Colonic mucosa (tissue), 4 donors: ENCODE results near the gene ATP2C2. TPM values are rescaled to one million over a fixed set of nuclear protein-coding genes. Genes with fewer than 3 reads are reported as not detected.

ENCODE experiments used
- DNase-seq: peaks from one replicate; pipeline ENCODE4 v3.0.0-alpha.2; 2020
- H3K27ac ChIP-seq: fragments of 200-600 bp; one replicate; pipeline ENCODE4 v1.8.0; 2021
- H3K27me3 ChIP-seq: fragments of 200-600 bp; one replicate; pipeline ENCODE4 v1.8.0; 2021
- H3K36me3 ChIP-seq: fragments of 200-600 bp; one replicate; pipeline ENCODE4 v1.8.0; 2021
- H3K4me1 ChIP-seq: fragments of 200-600 bp; one replicate; pipeline ENCODE4 v1.8.0; 2021; ENCODE audit warnings: mild to moderate bottlenecking
- H3K4me3 ChIP-seq: fragments of 200-600 bp; one replicate; pipeline ENCODE4 v1.8.0; 2021
- H3K9ac ChIP-seq, 2 donors: one replicate each; pipeline ENCODE4 v1.7.0; 2013; ENCODE audit warnings: control low read depth in 2 of 2, low read depth in 2 of 2, low read length in 2 of 2
- H3K9me3 ChIP-seq: fragments of 200-600 bp; one replicate; pipeline ENCODE4 v1.8.0; 2021
- intact Hi-C: fragments of 100-400 bp; cut with DNase I; formaldehyde crosslinking; loops from one replicate; pipeline ENCODE4 v1.14.1; 2022
- total RNA-seq, 2 donors: library from RNA; stranded (reverse); fragmentation: NEBNext Ultra II Directional in 1 of 2; extraction: Animal tissue kit (Norgen Biotek cat#: 25700) in 1 of 2; gene quantifications; one replicate each; pipeline ENCODE4 v1.2.1, GENCODE V29; 2021
- TF ChIP-seq, protein P1 (sequence below): fragments of 200-600 bp; IDR thresholded peaks from one replicate; pipeline ENCODE4 v1.8.0; 2022; ENCODE audit warnings: antibody characterized with exemption, mild to moderate bottlenecking
- donor health status: healthy.
- donor health status: DM: no; HTN: no; CAD: no.
- donor health status: DM: no; HTN: no; CAD: no.

Gene ATP2C2
- total RNA-seq, 2 donors from 2014 or later = 126 to 220 TPM

DNA sequence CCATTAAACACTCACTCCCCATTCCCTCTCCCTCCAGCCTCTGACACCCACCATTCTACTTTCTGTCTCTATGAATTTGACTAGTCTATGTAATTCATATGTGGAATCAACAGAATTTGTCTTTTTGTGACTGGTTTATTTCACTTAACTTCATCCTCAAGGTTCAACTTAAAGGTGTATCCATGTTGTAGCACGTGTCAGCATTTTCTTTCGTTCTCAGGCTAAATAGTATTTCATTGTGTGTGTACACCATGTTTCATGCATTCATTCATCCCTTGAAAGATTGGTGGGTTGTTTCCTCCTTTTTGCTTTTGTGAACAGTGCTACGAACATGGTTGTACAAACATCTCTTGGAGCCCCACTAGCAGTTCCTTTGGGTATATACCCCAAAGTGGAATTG lies 36.0 kb downstream of the ATP2C2 start:
- no peaks in the 10 kb centered on the region for H3K4me1 ChIP-seq
- intact Hi-C loops = no loop called here
- no peaks in the 10 kb centered on the region for H3K9me3 ChIP-seq
- H3K27me3 ChIP-seq = no peaks in the 10 kb centered on the region
- H3K36me3 ChIP-seq = no peaks in the 10 kb centered on the region
- TF ChIP-seq, protein P1, sequence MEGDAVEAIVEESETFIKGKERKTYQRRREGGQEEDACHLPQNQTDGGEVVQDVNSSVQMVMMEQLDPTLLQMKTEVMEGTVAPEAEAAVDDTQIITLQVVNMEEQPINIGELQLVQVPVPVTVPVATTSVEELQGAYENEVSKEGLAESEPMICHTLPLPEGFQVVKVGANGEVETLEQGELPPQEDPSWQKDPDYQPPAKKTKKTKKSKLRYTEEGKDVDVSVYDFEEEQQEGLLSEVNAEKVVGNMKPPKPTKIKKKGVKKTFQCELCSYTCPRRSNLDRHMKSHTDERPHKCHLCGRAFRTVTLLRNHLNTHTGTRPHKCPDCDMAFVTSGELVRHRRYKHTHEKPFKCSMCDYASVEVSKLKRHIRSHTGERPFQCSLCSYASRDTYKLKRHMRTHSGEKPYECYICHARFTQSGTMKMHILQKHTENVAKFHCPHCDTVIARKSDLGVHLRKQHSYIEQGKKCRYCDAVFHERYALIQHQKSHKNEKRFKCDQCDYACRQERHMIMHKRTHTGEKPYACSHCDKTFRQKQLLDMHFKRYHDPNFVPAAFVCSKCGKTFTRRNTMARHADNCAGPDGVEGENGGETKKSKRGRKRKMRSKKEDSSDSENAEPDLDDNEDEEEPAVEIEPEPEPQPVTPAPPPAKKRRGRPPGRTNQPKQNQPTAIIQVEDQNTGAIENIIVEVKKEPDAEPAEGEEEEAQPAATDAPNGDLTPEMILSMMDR = no peak
- H3K4me3 ChIP-seq = no peak overlapping the region
- no peak for DNase-seq
- no peak overlapping the region for H3K9ac ChIP-seq
- H3K27ac ChIP-seq = no peak overlapping the region

DNA sequence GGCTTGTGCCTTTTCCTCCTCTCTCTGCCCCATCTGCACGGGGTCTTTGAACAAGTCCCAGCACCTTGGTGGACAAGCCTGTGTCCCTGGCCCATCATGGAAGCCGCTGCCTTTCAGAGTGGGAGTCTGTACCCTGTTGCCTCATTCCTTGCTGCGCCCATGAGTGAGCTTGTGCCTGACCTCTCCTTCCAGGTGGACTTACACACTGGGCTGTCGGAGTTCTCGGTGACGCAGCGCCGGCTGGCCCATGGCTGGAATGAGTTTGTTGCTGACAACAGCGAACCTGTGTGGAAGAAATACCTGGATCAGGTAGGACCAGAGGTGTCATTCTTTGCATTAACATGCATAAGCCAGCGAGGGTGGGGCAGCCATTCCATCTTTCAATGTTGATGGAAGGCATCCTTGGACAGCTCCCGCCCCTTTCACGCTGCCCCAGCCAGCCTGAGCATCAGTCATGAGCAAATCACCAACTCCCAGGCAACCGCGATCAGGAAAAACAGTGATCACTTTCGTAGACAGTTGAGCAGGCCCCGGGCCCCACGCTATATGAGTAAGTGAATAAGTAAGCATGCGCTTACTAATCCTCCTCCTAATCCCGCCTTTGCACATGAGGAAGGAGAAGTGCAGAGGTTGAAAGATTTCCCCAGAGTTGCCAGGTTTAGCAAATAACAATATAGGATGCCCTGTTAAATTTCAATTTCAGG lies 36.8 kb downstream of the ATP2C2 start:
- H3K4me1 ChIP-seq = no peaks in the 10 kb centered on the region
- intact Hi-C loops = no loop called here

DNA sequence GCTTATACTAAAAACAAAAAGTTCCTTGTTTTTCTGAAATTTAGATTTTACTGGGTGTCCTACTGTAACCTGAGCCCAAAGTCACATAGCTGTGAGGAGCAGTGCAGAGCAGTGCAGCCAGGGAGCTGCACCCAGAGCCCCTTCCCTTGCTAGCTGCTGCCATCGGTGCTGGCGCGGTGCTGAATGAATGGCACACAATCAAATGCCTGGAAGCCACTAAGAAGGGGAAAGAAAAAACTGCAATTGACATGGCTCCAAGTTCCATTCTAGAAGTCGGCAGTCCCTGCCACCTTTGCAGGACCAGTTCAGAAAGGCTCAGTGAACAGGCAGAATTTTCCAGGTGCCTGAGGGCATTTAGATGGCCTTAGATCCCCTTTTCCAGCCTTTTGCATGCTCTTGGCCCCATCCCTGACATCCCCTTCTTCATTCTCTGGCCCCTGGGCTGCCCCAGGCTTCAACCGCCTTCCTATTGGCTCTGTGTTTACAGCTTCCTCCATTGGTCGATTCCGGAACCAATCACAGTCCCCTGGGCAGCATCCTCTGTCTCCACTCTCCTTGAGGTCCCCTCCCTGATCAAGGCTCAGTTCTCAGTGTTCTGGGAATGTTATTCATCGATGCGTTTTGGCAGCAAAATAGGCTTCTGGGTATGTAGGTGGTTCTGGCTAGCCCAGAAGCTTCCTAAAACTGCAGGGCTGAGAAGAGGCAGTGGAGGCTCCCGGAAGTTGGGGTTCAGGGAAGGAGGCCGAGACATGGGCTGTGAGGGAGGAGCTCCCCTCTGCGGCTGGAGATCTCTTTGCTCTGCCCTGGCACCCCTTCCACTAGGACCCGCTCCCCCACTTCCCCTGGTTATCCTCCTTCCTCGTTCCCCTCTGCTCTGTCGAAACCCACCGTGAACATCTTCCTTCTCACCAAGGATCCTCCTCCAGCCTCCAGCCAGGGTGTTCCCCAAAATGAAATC lies 37.9 kb downstream of the ATP2C2 start:
- Histone ChIP-seq H3K9ac (no peak overlapping the region), H3K4me3 (no peak overlapping the region), H3K36me3 (no peaks in the 10 kb centered on the region), H3K27me3 (no peaks in the 10 kb centered on the region), H3K9me3 (no peaks in the 10 kb centered on the region), H3K27ac (no peak overlapping the region), H3K4me1 (no peaks in the 10 kb centered on the region)
- intact Hi-C loops = no loop called here
- DNase-seq = no peak
- TF ChIP-seq, protein P1 = no peak

More for the DNA sequence above, 36.8 kb downstream of the ATP2C2 start:
- Histone ChIP-seq H3K27me3 (no peaks in the 10 kb centered on the region), H3K36me3 (no peaks in the 10 kb centered on the region), H3K9ac (no peak overlapping the region), H3K4me3 (no peak overlapping the region), H3K9me3 (no peaks in the 10 kb centered on the region), H3K27ac (no peak overlapping the region)
- TF ChIP-seq, protein P1 = no peak
- no peak for DNase-seq

DNA sequence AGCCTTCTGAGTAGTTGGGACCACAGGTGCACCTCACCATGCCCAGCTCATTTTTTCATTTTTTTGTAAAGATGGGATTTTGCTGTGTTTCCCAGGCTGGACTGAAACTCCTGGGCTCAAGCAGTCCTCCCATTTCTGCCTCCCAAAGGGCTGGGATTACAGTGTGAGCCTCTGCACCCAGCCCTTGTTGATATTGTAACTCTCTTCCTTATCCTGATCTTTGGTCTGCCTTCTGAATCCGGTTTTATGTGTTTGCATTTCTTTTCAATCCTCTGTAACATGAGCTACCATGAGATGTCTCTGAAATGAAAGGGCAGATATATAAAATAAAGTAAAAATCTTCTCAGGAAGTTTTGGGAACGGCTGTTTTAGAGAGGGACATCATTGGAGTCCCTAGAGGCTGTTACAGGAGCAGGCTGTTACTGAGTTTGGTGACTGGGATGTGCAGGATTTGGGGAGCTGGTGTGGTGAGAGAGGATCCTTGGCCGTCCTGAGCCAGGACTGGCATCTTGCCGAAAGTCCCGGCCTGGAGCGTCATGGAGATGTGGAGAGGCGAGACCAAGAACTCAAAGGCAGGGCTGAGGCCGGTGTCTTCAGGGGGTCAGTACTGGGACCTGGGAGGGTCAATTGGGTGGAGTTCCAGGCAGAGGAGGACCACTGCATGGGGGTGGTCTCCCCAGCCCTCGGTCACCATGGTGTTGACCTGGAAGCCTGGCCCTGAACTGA lies 39.4 kb downstream of the ATP2C2 start:
- H3K4me1 ChIP-seq = no peaks in the 10 kb centered on the region
- H3K4me3 ChIP-seq = no peak overlapping the region
- no peak for DNase-seq
- H3K9ac ChIP-seq = no peak overlapping the region
- no peaks in the 10 kb centered on the region for H3K27me3 ChIP-seq
- H3K9me3 ChIP-seq = no peaks in the 10 kb centered on the region
- TF ChIP-seq, protein P1 = no peak
- H3K27ac ChIP-seq = no peak overlapping the region
- no peaks in the 10 kb centered on the region for H3K36me3 ChIP-seq
- intact Hi-C loops = no loop called here

DNA sequence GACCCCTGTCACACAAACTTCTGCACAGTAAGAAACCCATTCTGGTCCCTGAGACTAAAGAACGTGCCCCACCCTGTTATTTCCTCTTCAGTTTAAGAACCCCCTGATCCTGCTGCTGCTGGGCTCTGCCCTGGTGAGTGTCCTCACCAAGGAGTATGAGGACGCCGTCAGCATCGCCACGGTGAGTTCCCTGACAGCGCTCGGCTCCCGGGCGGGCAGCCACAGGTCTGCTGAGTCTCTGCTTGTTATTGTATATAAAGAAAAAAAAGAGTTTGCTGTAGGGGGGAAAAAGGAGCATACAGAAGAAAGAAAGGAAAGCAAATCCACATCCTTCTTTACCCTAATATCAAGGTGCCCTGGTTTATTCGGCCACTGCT lies 40.0 kb downstream of the ATP2C2 start:
- H3K27me3 ChIP-seq = no peaks in the 10 kb centered on the region
- H3K4me1 ChIP-seq = no peaks in the 10 kb centered on the region
- TF ChIP-seq, protein P1 = no peak
- H3K9me3 ChIP-seq = no peaks in the 10 kb centered on the region
- no peak overlapping the region for H3K27ac ChIP-seq
- intact Hi-C loops = no loop called here
- no peaks in the 10 kb centered on the region for H3K36me3 ChIP-seq
- no peak for DNase-seq
- no peak overlapping the region for H3K9ac ChIP-seq
- H3K4me3 ChIP-seq = no peak overlapping the region
